Activated naive CD8-positive, alpha-beta T cell treated with anti-CD3 and anti-CD28 coated beads for 36 hours (primary cell): Measurements from ENCODE around the gene ARHGEF4. TPM values are rescaled to one million over a fixed set of nuclear protein-coding genes. Genes with fewer than 3 reads are reported as not detected.

Source experiments
- DNase-seq: peaks from one replicate; pipeline ENCODE4 v3.0.0; 2021
- H3K27ac Mint-ChIP-seq: one replicate; pipeline ENCODE4 v1.8.0; 2022; ENCODE audit warnings: mild to moderate bottlenecking, moderate library complexity, mixed read lengths
- H3K27me3 Mint-ChIP-seq: one replicate; pipeline ENCODE4 v1.8.0; 2022; ENCODE audit warnings: mild to moderate bottlenecking, mixed read lengths
- H3K36me3 Mint-ChIP-seq: one replicate; pipeline ENCODE4 v1.8.0; 2021; ENCODE audit warnings: mild to moderate bottlenecking, mixed read lengths
- H3K4me1 Mint-ChIP-seq: one replicate; pipeline ENCODE4 v1.8.0; 2021; ENCODE audit warnings: mixed read lengths
- H3K4me3 Mint-ChIP-seq: one replicate; pipeline ENCODE4 v1.8.0; 2022; ENCODE audit warnings: mild to moderate bottlenecking, moderate library complexity, mixed read lengths
- H3K9me3 Mint-ChIP-seq: one replicate; pipeline ENCODE4 v1.8.0; 2022; ENCODE audit warnings: mixed read lengths
- total RNA-seq, 2 experiments: library from RNA; stranded (reverse); gene quantifications; one replicate each; pipeline ENCODE4 v1.2.3, GENCODE V29; 2021

The ARHGEF4 gene, protein sequence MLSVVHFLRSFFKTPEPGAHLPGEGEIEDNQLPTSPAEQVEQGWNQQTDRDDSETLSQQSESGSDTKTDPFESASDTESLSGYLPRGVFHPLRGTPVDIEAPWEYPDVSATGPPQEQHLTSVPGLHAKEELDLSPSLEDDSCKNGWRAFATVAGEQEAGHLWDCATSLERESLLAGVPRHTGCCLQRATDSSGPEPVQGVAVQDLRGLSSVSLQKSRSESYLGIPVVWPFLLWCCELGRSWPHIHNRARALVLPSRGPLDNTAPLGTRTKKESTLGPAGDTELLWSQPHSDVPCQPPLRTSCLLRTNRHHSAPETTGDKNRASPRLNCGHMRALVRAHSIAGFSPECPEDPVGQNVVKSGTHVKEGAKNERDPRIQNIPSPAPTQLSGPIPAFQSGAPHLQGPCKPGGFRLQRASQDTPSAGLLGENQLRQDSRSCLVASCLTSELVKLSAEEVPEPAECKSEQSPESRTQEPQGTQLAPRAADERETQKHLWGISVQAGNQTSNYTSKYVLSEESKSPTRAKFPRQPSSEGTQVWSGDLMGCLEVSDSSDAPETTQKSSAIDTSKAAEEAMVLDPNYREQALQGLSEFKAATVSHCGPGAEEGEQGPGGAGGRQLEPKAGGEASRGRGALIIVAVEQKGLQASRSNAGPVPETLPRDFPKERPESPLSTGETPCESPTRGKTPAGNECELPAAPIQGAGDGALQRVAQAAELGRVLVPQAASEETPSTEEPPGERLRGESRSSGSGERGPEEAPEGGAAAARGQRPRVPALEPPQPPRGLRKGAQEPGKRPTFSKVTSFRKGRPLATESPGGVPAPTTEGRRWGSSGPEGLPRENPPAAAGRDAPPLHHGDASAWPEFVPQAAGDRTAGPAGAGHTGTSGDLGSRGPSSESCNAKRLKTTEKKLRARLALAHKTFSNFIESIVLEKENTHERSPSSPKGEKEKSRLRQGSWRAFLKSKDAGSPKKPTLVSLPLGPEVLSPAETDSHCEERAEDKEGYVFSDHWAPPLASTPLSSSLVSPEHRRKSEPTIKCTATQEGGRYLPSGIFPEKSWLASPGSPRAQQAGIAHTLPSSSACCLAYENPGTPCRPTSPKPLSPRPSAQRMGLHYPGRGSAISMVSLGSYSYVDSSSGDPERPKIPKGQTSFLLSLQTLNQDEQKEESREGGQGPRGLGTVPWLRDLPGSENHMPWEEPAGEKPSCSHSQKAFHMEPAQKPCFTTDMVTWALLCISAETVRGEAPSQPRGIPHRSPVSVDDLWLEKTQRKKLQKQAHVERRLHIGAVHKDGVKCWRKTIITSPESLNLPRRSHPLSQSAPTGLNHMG (N-terminal part only)
- total RNA-seq, result 1 to 10 TPM; 2.8 to 3.3 TPM

DNA sequence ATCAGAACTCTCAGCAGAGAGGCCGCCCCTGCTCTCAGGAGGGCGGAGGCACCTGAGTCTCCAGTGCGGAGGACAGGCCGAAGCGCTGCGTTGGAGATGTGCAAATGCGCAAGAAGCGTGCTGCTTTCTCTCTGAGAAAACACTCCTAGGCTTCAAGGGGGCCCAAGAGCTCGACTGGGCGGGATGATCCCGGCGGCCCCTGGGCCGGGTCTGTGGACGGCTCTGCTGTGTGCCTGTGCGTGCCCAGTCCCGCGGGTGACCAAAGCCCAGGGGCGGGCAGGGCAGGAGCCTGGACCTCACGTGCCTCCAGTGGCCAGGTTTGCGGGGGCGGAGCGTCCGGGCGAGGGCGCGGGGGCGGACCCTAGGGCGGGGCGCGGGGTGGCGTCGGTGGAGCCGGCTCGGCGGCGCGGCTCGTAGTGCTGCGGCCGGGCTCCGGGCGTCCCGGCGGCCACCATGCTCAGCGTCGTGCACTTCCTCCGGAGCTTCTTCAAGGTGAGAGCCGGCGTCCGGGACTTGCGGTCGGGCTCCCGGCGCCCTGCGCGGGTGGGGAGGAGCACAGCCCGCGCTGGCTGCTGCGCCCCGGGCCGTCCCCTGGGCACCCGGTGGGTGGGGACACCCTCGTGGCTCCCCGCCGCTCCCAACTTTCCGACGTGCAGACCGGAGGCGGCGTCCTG is at the start of gene ARHGEF4:
ARHGEF4 (plus strand) TSS at position 414 of the 674 bp plus-strand sequence; CDS start at position 454, 40 bp downstream.
- peak; percentile 26 for DNase-seq
- Mint-ChIP-seq H3K36me3 (no peaks in the 10 kb centered on the region), H3K9me3 (no peaks in the 10 kb centered on the region), H3K4me3 (no peak within 1 kb of the TSS), H3K27me3 (peaks cover 56% of the 10 kb centered on the region), H3K27ac (no peak within 1 kb of the TSS), H3K4me1 (no peaks in the 10 kb centered on the region)

- Mint-ChIP-seq H3K36me3 (no peaks in the 10 kb centered on the region), H3K27ac (no peak overlapping the region), H3K4me3 (no peak overlapping the region), H3K27me3 (no peaks in the 10 kb centered on the region), H3K4me1 (no peaks in the 10 kb centered on the region), H3K9me3 (peaks cover 1% of the 10 kb centered on the region)
- DNase-seq, result no peak
Observed at GRCh38 chr2:130787841-130788240, 48.9 kb upstream of the ARHGEF4 start.

DNA sequence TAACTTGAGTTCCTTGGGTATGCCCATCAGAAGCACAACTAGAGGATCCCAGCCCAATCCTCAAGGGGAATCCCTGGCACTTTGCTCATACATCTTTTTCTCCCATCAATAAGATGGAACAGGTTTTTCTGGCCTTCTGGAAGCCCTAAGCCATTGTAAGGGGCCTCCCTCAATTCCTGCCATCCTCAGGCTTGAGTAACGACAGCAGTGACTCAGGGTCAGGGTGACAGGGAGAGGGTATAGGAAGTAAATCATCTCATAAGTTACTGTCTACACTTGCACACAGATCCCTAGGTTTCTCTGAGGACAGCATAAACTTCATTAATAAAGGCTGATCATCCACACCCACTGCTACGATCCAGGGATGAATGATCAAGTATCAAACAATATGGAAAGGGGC is 46.4 kb upstream of the ARHGEF4 start:
- H3K36me3 Mint-ChIP-seq, result no peaks in the 10 kb centered on the region
- no peaks in the 10 kb centered on the region for H3K9me3 Mint-ChIP-seq

GRCh38 chr2:130790804-130791616 is 45.7 kb upstream of the ARHGEF4 start:
- H3K27ac Mint-ChIP-seq, result no peak overlapping the region
- no peaks in the 10 kb centered on the region for H3K4me1 Mint-ChIP-seq
- H3K27me3 Mint-ChIP-seq, result peaks cover 7% of the 10 kb centered on the region
- no peaks in the 10 kb centered on the region for H3K9me3 Mint-ChIP-seq
- no peak overlapping the region for H3K4me3 Mint-ChIP-seq
- DNase-seq, result no peak
- no peaks in the 10 kb centered on the region for H3K36me3 Mint-ChIP-seq

More for the DNA sequence above, 46.4 kb upstream of the ARHGEF4 start:
- H3K27me3 Mint-ChIP-seq, result peaks cover 7% of the 10 kb centered on the region
- H3K27ac Mint-ChIP-seq, result no peak overlapping the region
- no peaks in the 10 kb centered on the region for H3K4me1 Mint-ChIP-seq
- DNase-seq, result no peak
- H3K4me3 Mint-ChIP-seq, result no peak overlapping the region

DNA sequence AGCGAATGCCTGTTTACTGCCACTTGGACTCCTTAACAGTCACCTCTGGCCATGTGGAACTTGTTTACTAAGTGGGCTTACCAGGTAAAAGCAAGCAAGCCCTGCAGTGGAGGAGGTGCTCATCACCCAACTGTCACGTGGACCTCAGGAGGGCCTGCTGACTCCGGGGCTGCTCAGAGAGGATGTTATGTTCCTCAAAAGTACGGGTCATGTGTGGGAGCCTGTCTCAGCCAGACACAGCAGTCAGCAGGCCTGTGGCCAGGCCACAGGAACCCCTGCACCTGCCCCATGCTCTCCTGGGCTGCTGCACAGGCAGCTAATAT is 45.1 kb upstream of the ARHGEF4 start:
- no peak for DNase-seq
- Mint-ChIP-seq H3K4me3 (no peak overlapping the region), H3K36me3 (no peaks in the 10 kb centered on the region), H3K4me1 (no peaks in the 10 kb centered on the region), H3K27me3 (peaks cover 7% of the 10 kb centered on the region), H3K27ac (no peak overlapping the region), H3K9me3 (no peaks in the 10 kb centered on the region)

DNA sequence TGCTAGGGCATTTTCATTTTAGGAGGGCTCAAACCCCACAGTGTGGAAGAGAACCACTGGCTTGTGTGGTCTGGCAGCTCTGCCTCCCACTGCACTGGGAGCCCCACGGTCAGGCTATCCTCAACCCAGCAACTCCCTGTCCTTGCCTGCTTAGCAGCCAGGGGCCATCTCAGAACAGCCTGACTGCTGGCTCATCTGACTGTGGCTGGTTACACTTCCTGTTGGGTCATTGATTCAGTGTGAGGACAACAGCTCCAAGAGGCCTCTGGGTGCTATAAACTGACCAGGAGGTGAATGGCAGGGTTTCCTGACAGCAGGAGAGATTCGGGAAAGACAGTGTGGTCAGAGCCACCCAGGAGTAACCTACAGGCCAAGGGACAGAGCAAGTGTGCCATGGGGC is 41.3 kb upstream of the ARHGEF4 start:
- Mint-ChIP-seq H3K4me3 (no peak overlapping the region), H3K4me1 (peaks cover 3% of the 10 kb centered on the region), H3K27ac (no peak overlapping the region), H3K9me3 (no peaks in the 10 kb centered on the region), H3K27me3 (peaks cover 7% of the 10 kb centered on the region), H3K36me3 (no peaks in the 10 kb centered on the region)
- no peak for DNase-seq

DNA sequence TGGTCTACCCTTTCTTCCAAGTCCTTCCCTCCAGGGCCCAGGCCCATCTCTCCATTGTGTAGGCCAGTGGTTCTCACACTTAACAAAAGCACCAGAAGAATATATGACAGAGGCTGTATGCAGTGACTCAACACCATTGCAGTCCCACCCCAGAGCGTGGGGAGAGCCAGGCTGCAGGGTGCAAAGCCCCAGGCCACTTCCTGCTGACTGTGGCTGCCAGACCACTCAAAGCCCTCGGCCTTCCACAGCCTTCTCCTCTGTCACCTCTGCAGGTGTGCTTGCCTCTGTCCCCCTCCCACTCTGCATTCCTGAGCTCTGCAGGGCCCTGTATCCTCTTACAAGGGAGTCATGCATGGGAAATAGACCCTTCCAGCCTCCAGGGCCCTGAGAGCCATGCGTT is 40.4 kb upstream of the ARHGEF4 start:
- H3K4me3 Mint-ChIP-seq, result no peak overlapping the region
- no peak overlapping the region for H3K27ac Mint-ChIP-seq
- DNase-seq, result no peak
- H3K9me3 Mint-ChIP-seq, result no peaks in the 10 kb centered on the region
- H3K4me1 Mint-ChIP-seq, result peaks cover 3% of the 10 kb centered on the region
- H3K36me3 Mint-ChIP-seq, result no peaks in the 10 kb centered on the region
- H3K27me3 Mint-ChIP-seq, result peaks cover 7% of the 10 kb centered on the region

GRCh38 chr2:130797493-130798435 is 39.0 kb upstream of the ARHGEF4 start:
- Mint-ChIP-seq H3K4me3 (peak overlapping the region; percentile 42), H3K27me3 (peaks cover 7% of the 10 kb centered on the region), H3K27ac (no peak overlapping the region), H3K36me3 (no peaks in the 10 kb centered on the region), H3K4me1 (peaks cover 3% of the 10 kb centered on the region), H3K9me3 (no peaks in the 10 kb centered on the region)
- DNase-seq, result peak; percentile 93

GRCh38 chr2:130798472-130799218 is 38.1 kb upstream of the ARHGEF4 start:
- Mint-ChIP-seq H3K9me3 (no peaks in the 10 kb centered on the region), H3K27me3 (peaks cover 6% of the 10 kb centered on the region), H3K4me3 (peak overlapping the region; percentile 42), H3K27ac (no peak overlapping the region), H3K4me1 (peaks cover 3% of the 10 kb centered on the region), H3K36me3 (no peaks in the 10 kb centered on the region)
- DNase-seq, result no peak

GRCh38 chr2:130799295-130799694 is 37.4 kb upstream of the ARHGEF4 start:
- Mint-ChIP-seq H3K4me3 (no peak overlapping the region), H3K9me3 (no peaks in the 10 kb centered on the region), H3K4me1 (peaks cover 3% of the 10 kb centered on the region), H3K27ac (no peak overlapping the region), H3K27me3 (peaks cover 5% of the 10 kb centered on the region), H3K36me3 (no peaks in the 10 kb centered on the region)
- DNase-seq, result no peak

DNA sequence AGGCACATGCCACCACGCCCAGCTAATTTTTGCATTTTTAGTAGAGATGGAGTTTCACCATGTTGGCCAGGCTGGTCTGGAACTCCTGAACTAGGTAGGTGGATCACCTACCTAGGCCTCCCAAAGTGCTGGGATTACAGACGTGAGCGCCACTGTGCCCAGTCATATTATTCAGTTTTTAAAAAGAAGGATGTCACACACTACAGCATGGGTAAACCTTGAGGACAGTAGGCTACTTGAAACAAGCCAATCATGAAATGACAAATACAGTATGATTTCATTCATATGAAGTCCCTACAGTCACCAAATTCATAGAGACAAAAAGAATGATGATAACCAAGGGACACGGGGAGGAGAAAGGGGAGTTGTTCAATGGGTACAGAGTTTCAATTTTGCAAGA is 31.1 kb upstream of the ARHGEF4 start:
- Mint-ChIP-seq H3K27me3 (peaks cover 9% of the 10 kb centered on the region), H3K36me3 (no peaks in the 10 kb centered on the region), H3K4me1 (peaks cover 6% of the 10 kb centered on the region), H3K9me3 (no peaks in the 10 kb centered on the region), H3K4me3 (no peak overlapping the region), H3K27ac (no peak overlapping the region)
- no peak for DNase-seq

DNA sequence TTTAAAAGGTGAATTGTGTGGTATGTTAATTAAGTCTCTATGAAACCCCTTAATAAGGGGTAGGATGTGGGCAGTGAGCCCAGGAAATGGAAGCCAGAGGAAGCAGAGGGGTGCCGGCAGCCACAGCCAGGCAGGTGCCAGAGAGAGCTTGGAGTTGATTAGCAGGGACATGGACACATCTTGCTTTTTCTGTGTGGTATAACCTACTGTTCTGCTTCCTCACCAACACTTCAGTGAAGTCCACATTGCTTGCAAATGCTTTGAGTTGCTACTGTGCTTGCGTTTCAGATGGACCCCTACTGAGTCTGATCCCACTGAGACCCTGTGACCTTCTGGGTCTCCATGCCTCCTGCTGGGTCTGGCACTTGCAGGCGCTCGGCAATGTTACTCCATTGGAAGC is 30.3 kb upstream of the ARHGEF4 start:
- Mint-ChIP-seq H3K27me3 (peaks cover 9% of the 10 kb centered on the region), H3K36me3 (no peaks in the 10 kb centered on the region), H3K4me1 (peaks cover 6% of the 10 kb centered on the region), H3K9me3 (no peaks in the 10 kb centered on the region), H3K27ac (no peak overlapping the region), H3K4me3 (no peak overlapping the region)
- no peak for DNase-seq
